Vagina (tissue), 2 donors: ENCODE results near the gene CFAP90.

Experiments used
- CTCF ChIP-seq, 3 experiments: fragments of 450-650 bp in 2 of 3; fragments of 200-600 bp in 1 of 3; sonication (generic) in 1 of 3; IDR thresholded peaks; one replicate each; pipeline ENCODE4 v1.5.1; 2017 to 2019; ENCODE audit warnings: antibody characterized with exemption in 3 of 3, mild to moderate bottlenecking in 2 of 3, moderate library complexity in 2 of 3
- POLR2A ChIP-seq, 2 donors: fragments of 450-650 bp; IDR thresholded peaks; one replicate each; pipeline ENCODE4 v1.6.1; 2017; ENCODE audit warnings: antibody characterized with exemption in 2 of 2, mild to moderate bottlenecking in 2 of 2, moderate library complexity in 2 of 2

GRCh38 chr5:7886849-7887475 lies 36.0 kb upstream of the CFAP90 start:
- peak; percentile 41 to 49 (median 42) for TF ChIP-seq CTCF (IDR thresholded peaks at IDR 0.05)
- no peak for TF ChIP-seq POLR2A (IDR thresholded peaks at IDR 0.05)
